ENCODE results near the gene UBE2E2.

Gene UBE2E2

DNA sequence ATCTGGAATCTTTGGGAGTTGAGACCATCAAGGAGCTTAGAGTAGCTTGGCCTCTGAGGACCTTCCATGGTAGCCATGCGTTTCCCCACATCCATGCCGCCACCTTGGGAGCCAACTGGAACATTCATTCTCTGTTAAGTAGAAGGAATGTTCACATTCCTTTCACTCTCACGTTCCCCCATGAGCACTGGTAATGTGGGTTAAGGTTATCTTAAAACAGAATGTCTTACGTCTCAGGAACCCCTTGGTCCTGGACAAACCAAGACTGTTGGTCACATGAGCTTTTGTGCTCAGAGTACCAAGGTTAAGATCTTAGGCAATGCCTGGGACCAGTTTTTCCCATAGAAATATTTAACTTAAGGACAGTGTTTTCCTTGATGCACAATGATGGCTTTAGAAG lies 390.9 kb downstream of the UBE2E2 start:
- TF ChIP-seq, protein P1, sequence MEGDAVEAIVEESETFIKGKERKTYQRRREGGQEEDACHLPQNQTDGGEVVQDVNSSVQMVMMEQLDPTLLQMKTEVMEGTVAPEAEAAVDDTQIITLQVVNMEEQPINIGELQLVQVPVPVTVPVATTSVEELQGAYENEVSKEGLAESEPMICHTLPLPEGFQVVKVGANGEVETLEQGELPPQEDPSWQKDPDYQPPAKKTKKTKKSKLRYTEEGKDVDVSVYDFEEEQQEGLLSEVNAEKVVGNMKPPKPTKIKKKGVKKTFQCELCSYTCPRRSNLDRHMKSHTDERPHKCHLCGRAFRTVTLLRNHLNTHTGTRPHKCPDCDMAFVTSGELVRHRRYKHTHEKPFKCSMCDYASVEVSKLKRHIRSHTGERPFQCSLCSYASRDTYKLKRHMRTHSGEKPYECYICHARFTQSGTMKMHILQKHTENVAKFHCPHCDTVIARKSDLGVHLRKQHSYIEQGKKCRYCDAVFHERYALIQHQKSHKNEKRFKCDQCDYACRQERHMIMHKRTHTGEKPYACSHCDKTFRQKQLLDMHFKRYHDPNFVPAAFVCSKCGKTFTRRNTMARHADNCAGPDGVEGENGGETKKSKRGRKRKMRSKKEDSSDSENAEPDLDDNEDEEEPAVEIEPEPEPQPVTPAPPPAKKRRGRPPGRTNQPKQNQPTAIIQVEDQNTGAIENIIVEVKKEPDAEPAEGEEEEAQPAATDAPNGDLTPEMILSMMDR (IDR thresholded peaks at IDR 0.05; ENCODE audit: unreplicated experiment in 3 of 3): no peak
- Mint-ChIP-seq H3K27ac (no peak overlapping the region), H3K9me3 (peaks cover 8% of the 10 kb centered on the region), H3K4me3 (no peak overlapping the region), H3K4me1 (peaks cover 44% of the 10 kb centered on the region), H3K27me3 (ENCODE audit: low read depth) (no peaks in the 10 kb centered on the region), H3K36me3 (ENCODE audit: low read depth) (peaks cover 15% of the 10 kb centered on the region)

GRCh38 chr3:23594894-23595670 lies 392.0 kb downstream of the UBE2E2 start:
- peaks cover 38% of the 10 kb centered on the region for H3K4me1 Mint-ChIP-seq
- no peak overlapping the region for H3K4me3 Mint-ChIP-seq
- H3K27me3 Mint-ChIP-seq (ENCODE audit: low read depth): no peaks in the 10 kb centered on the region
- TF ChIP-seq, protein P1 (IDR thresholded peaks at IDR 0.05; ENCODE audit: unreplicated experiment in 3 of 3): no peak
- peaks cover 15% of the 10 kb centered on the region for H3K36me3 Mint-ChIP-seq (ENCODE audit: low read depth)
- H3K27ac Mint-ChIP-seq: peak overlapping the region in 1 of 3 experiments; percentile 72
- H3K9me3 Mint-ChIP-seq: peaks cover 8% of the 10 kb centered on the region

GRCh38 chr3:23595851-23596250 lies 392.7 kb downstream of the UBE2E2 start:
- peaks cover 15% of the 10 kb centered on the region for H3K36me3 Mint-ChIP-seq (ENCODE audit: low read depth)
- TF ChIP-seq, protein P1 (IDR thresholded peaks at IDR 0.05; ENCODE audit: unreplicated experiment in 3 of 3): no peak
- peaks cover 34% of the 10 kb centered on the region for H3K4me1 Mint-ChIP-seq
- no peaks in the 10 kb centered on the region for H3K27me3 Mint-ChIP-seq (ENCODE audit: low read depth)
- peaks cover 8% of the 10 kb centered on the region for H3K9me3 Mint-ChIP-seq
- no peak overlapping the region for H3K4me3 Mint-ChIP-seq
- no peak overlapping the region for H3K27ac Mint-ChIP-seq

DNA sequence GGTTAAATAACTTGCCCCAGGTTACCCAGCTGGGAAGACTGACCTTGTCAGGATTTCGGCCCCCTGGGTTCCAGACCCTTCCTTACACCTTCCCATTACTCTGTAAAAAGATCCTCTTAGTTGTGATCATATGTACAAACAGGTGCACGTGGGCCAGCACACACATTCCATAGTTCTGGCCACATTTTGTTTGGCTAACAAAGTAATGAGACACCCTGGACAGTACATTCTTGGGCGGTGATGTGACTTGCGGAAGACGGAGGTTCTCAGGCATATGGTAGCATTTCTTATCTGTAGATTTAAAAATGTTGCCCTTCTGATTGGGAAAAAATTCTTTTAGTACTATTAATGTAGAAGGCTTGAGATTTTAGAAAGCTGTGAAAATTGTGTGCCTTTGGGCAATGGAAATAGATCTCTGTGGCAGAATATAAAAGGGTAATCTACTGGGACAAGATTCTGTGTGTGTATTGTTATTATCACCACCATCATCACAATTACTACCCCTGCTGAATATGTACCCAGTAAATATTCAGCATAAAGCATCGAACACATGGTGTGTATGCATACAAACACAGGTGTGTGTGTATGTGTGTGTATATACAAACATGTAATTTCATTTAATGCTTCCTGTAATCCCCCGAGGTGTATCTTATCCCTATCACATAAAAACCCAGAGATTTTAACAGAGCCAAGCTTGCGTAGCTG lies 397.2 kb downstream of the UBE2E2 start:
- H3K27me3 Mint-ChIP-seq (ENCODE audit: low read depth): no peaks in the 10 kb centered on the region
- H3K4me3 Mint-ChIP-seq: no peak overlapping the region
- H3K36me3 Mint-ChIP-seq (ENCODE audit: low read depth): peaks cover 14% of the 10 kb centered on the region
- no peak overlapping the region for H3K27ac Mint-ChIP-seq
- H3K9me3 Mint-ChIP-seq: peaks cover 8% of the 10 kb centered on the region
- H3K4me1 Mint-ChIP-seq: peaks cover 23% of the 10 kb centered on the region
- TF ChIP-seq, protein P1 (IDR thresholded peaks at IDR 0.05; ENCODE audit: unreplicated experiment in 3 of 3): no peak

DNA sequence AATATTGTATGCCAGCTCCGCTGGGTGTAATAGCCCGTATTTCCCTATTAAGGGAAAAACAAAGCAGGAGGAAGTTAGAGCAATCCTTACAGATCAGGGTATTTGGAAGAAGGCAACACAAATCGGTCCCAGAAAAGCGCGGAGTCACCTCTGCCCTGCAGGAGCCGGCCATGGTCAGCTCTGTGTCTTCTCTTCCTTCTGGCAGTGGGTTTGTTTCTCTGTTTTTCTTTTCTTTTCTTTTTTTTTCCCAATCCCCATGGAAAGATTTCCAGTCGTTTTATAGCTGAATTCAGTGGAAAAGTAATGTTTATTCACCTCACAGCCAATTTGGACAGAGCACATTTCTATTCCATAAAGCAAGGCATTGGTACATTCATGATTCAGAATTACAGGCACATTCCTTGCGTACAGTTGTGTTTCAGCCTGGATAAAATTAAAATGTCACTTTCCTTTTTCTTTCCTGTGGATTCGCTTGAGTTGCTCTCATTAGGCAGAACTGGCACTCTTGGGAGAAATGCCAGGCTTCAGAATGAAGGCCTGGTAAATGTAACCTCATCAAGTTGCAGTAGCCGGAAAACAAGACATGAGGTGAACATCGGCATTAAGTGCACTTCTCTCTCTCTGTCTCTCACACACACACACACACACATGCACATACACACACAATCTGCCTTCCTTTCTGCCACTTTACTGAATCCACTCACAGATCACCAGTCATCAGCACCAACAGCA lies 398.1 kb downstream of the UBE2E2 start:
- Mint-ChIP-seq H3K4me3 (no peak overlapping the region), H3K4me1 (peaks cover 23% of the 10 kb centered on the region), H3K27ac (no peak overlapping the region), H3K36me3 (ENCODE audit: low read depth) (peaks cover 7% of the 10 kb centered on the region), H3K9me3 (peaks cover 7% of the 10 kb centered on the region), H3K27me3 (ENCODE audit: low read depth) (peaks cover 6% of the 10 kb centered on the region)
- TF ChIP-seq, protein P1 (IDR thresholded peaks at IDR 0.05; ENCODE audit: unreplicated experiment in 3 of 3): no peak
